Prostate gland (tissue), 2 donors: ENCODE data around the gene MRPS15.

Experiments used
- CTCF ChIP-seq, 4 experiments: fragments of 200-600 bp in 2 of 4; fragments of 450-650 bp in 2 of 4; sonication (generic) in 2 of 4; IDR thresholded peaks; 1 replicate in 3 of 4; 2 replicates in 1 of 4; pipeline ENCODE4 v1.5.1; 2016 to 2019; ENCODE audit warnings: antibody characterized with exemption in 4 of 4, mild to moderate bottlenecking in 2 of 4, moderate library complexity in 2 of 4
- POLR2A ChIP-seq: fragments of 450-650 bp; IDR thresholded peaks from one replicate; pipeline ENCODE4 v1.6.1; 2016; ENCODE audit warnings: antibody characterized with exemption, mild to moderate bottlenecking
- POLR2AphosphoS5 ChIP-seq: sonication (generic); formaldehyde crosslinking; IDR thresholded peaks from one replicate; pipeline ENCODE4 v1.6.1; 2017; ENCODE audit warnings: antibody characterized with exemption

- TF ChIP-seq CTCF (IDR thresholded peaks at IDR 0.05) (no peak), POLR2A (no peak), POLR2AphosphoS5 (no peak)
Measured at GRCh38 chr1:36419569-36419968, 44.6 kb downstream of the MRPS15 start.
